ENCODE measurements around the gene ARSJ. TPM values are rescaled to one million over a fixed set of nuclear protein-coding genes. Genes with fewer than 3 reads are reported as not detected.

ARSJ gene
- polyA plus RNA-seq, 1 experiment: 43.8 TPM

GRCh38 chr4:113997206-113997605 is 17.8 kb upstream of the ARSJ start:
- ChIA-PET POLR2A (no interaction called here), CTCF (no interaction called here)
- H3K4me3 ChIP-seq (ENCODE audit: low read depth, low read length): no peak overlapping the region
- TF ChIP-seq CTCF (IDR thresholded peaks at IDR 0.05; ENCODE audit: low read depth, low read length): no peak
- H3K27ac ChIP-seq (ENCODE audit: low read depth, low read length): no peak overlapping the region
- no peaks in the 10 kb centered on the region for H3K9me3 ChIP-seq (ENCODE audit: control insufficient read depth, insufficient read depth, low read length)
- DNase-seq (ENCODE audit: low read depth, low spot score): no peak
- H3K27me3 ChIP-seq (ENCODE audit: control insufficient read depth, insufficient read depth, low read length): no peaks in the 10 kb centered on the region

- ChIA-PET POLR2A (no interaction called here), CTCF (no interaction called here)
- H3K9me3 ChIP-seq (ENCODE audit: control insufficient read depth, insufficient read depth, low read length): no peaks in the 10 kb centered on the region
- H3K27me3 ChIP-seq (ENCODE audit: control insufficient read depth, insufficient read depth, low read length): no peaks in the 10 kb centered on the region
- no peak overlapping the region for H3K4me3 ChIP-seq (ENCODE audit: low read depth, low read length)
- no peak for TF ChIP-seq CTCF (IDR thresholded peaks at IDR 0.05; ENCODE audit: low read depth, low read length)
- DNase-seq (ENCODE audit: low read depth, low spot score): no peak
- no peak overlapping the region for H3K27ac ChIP-seq (ENCODE audit: low read depth, low read length)
Measured at GRCh38 chr4:113996599-113997177, 17.2 kb upstream of the ARSJ start.

- no peak overlapping the region for H3K27ac ChIP-seq (ENCODE audit: low read depth, low read length)
- POLR2A ChIA-PET: no interaction called here
- no peaks in the 10 kb centered on the region for H3K9me3 ChIP-seq (ENCODE audit: control insufficient read depth, insufficient read depth, low read length)
- H3K27me3 ChIP-seq (ENCODE audit: control insufficient read depth, insufficient read depth, low read length): no peaks in the 10 kb centered on the region
- CTCF ChIA-PET: no interaction called here
- DNase-seq (ENCODE audit: low read depth, low spot score): no peak
- no peak for TF ChIP-seq CTCF (IDR thresholded peaks at IDR 0.05; ENCODE audit: low read depth, low read length)
- H3K4me3 ChIP-seq (ENCODE audit: low read depth, low read length): no peak overlapping the region
Measured at GRCh38 chr4:113993887-113994286, 14.4 kb upstream of the ARSJ start.

- ChIA-PET CTCF (no interaction called here), POLR2A (no interaction called here)
- no peaks in the 10 kb centered on the region for H3K27me3 ChIP-seq (ENCODE audit: control insufficient read depth, insufficient read depth, low read length)
- H3K9me3 ChIP-seq (ENCODE audit: control insufficient read depth, insufficient read depth, low read length): no peaks in the 10 kb centered on the region
- no peak for TF ChIP-seq CTCF (IDR thresholded peaks at IDR 0.05; ENCODE audit: low read depth, low read length)
- H3K27ac ChIP-seq (ENCODE audit: low read depth, low read length): no peak overlapping the region
- no peak overlapping the region for H3K4me3 ChIP-seq (ENCODE audit: low read depth, low read length)
- DNase-seq (ENCODE audit: low read depth, low spot score): no peak
Measured at GRCh38 chr4:113990886-113991285, 11.4 kb upstream of the ARSJ start.

GRCh38 chr4:113987382-113987941 is 8.0 kb upstream of the ARSJ start:
- no peak overlapping the region for H3K4me3 ChIP-seq (ENCODE audit: low read depth, low read length)
- TF ChIP-seq CTCF (IDR thresholded peaks at IDR 0.05; ENCODE audit: low read depth, low read length): no peak
- ChIA-PET POLR2A (no interaction called here), CTCF (no interaction called here)
- no peak overlapping the region for H3K27ac ChIP-seq (ENCODE audit: low read depth, low read length)
- no peak for DNase-seq (ENCODE audit: low read depth, low spot score)
- no peaks in the 10 kb centered on the region for H3K27me3 ChIP-seq (ENCODE audit: control insufficient read depth, insufficient read depth, low read length)
- no peaks in the 10 kb centered on the region for H3K9me3 ChIP-seq (ENCODE audit: control insufficient read depth, insufficient read depth, low read length)
